ENCODE data around the gene PHYKPL.
"Not testable (repeated sequence)": the region's sequence is repeated elsewhere in the genome, so short reads cannot be mapped to it uniquely, and the experiment has no call there.

Gene PHYKPL

DNA sequence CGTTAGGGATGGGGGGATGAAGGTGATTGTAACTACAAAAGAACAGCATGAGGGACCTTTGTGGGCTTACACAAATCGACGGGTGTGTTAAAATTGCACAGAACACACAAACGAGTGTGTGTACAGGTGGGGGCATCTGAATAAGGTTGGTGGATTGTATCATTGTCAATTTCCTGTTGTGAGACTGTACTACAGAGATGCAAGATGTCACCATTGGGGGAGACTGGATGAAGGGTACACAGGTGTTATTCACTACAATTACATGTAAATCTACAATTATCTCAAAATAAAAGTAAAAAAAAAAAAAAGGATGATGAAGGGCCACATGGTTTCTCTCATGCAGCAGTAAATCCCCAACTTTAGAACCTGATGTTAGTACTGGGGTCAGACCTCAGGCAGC is 31.4 kb upstream of the PHYKPL start:
- no peak for DNase-seq (ENCODE audit: low read depth in 3 of 3)

GRCh38 chr5:178261666-178262600 is 29.3 kb upstream of the PHYKPL start:
- DNase-seq (ENCODE audit: low read depth in 3 of 3): no peak

- DNase-seq (ENCODE audit: low read depth in 3 of 3): no peak
Measured at GRCh38 chr5:178259623-178260536, 27.3 kb upstream of the PHYKPL start.

- DNase-seq (ENCODE audit: low read depth in 3 of 3): no peak
Measured at GRCh38 chr5:178257650-178258049, 25.0 kb upstream of the PHYKPL start.

DNA sequence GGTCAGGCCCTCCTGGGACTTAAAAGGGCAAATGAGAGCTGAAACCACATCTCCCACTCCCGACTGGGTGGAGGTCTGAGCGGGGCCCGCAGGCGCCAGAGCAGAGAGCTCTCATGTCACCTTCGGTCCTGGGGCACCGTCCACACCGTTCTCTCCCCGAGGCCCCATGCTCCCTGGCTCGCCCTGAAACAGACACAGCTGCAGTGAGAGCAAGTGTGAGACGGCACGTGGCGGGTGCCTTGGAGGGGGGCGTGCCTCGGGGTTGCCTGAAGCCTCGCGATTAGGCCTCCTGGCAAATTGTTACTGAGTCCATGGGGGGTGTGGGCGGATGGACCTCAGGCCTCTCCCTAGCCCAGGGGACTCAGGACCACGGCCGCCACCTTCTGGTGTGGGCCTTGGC is 24.1 kb upstream of the PHYKPL start:
- no peak for DNase-seq (ENCODE audit: low read depth in 3 of 3)

DNA sequence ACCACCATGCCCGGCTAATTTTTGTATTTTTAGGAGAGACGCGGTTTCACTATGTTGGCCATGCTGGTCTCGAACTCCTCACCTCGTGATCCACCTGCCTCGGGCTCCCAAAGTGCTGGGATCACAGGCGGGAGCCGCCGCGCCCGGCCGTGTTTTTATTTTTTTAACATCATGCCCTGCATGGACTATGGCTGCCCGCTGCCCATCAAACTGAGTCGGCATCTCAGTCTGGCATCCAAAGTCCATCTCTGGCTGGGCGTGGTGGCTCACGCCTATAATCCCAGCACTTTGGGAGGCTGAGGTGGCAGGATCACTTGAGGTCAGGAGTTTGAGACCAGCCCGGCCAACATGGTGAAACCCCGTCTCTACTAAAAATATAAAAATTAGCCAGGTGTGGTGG is 21.0 kb upstream of the PHYKPL start:
- not testable (repeated sequence) for DNase-seq (ENCODE audit: low read depth in 3 of 3)

DNA sequence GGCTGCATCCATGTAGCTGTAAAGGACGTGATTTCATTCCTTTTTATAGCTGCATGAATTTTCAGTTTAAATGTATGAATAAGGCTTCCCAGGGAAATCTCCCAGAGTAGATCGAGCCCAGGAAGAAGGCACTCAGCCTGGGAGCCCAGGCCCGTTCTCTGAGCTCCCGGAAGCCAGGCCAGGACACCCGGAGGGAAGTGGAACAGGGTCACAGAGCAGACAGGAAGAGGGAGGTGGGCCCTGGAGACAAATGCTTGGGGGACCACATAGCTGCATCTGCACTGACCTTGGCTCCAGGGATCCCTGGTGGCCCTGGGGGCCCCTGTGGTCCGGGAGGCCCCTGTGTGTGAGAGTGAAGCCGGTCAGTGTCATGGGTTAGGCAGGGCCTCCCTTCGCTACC is 19.7 kb upstream of the PHYKPL start:
- no peak for DNase-seq (ENCODE audit: low read depth in 3 of 3)

- no peak for DNase-seq (ENCODE audit: low read depth in 3 of 3)
Measured at GRCh38 chr5:178250263-178250662, 17.7 kb upstream of the PHYKPL start.

DNA sequence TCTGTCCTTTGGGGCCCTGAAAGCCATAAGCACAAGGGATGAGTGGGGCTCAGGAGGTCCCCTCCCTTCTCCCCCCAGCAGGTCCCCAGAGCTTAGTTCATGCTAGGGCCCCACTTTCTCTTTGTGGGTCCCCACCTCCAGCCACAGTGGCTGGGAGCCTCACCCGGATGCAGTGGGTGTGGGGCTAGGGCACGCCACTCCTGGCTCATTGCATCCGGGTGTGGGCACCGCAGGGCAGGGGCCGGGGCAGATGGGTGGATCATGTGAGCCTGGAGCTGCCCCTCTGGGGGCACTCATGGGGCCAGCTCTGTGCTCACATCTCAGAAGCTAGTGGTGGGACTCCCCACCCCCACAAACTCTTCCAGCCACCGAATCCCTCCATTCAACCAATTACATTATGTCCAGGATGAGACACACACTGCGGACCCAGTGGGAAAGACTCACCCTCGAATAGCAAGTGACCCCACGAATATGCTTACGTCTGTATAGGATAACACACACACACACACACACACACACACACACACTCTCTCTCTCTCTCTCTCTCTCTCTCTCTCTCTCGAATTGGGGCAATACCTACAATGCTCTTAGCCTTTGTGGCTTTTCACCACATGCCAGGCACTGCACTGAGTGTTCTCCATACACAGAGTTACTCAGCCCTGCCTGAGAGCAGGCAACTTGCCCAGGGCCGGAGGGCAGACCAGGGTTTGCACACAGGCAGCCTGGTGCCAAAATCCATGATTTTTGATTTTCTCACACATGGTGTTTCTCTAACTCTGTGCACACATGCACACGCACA is 16.8 kb upstream of the PHYKPL start:
- no peak for DNase-seq (ENCODE audit: low read depth in 3 of 3)

DNA sequence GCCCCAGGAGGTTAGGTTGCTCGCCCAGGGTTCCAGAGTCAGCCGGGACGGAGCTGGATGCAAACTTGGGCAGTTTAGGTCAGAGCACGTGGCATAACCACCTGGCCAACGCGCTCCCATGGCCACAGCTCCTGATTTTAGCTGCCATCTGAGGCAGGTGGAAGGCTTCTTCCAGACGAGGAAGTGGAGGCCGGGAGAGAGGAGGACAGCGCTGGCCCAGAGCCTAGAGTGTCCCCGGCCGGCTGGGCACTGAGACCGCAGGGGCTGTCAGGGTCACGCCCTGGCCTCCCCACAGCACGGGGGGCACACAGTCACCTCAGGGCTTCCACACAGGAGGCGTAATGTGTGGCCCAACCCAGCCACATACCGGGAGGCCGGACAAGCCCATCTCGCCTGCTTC is 16.1 kb upstream of the PHYKPL start:
- no peak for DNase-seq (ENCODE audit: low read depth in 3 of 3)

- no peak for DNase-seq (ENCODE audit: low read depth in 3 of 3)
Measured at GRCh38 chr5:178247481-178248456, 15.2 kb upstream of the PHYKPL start.

DNA sequence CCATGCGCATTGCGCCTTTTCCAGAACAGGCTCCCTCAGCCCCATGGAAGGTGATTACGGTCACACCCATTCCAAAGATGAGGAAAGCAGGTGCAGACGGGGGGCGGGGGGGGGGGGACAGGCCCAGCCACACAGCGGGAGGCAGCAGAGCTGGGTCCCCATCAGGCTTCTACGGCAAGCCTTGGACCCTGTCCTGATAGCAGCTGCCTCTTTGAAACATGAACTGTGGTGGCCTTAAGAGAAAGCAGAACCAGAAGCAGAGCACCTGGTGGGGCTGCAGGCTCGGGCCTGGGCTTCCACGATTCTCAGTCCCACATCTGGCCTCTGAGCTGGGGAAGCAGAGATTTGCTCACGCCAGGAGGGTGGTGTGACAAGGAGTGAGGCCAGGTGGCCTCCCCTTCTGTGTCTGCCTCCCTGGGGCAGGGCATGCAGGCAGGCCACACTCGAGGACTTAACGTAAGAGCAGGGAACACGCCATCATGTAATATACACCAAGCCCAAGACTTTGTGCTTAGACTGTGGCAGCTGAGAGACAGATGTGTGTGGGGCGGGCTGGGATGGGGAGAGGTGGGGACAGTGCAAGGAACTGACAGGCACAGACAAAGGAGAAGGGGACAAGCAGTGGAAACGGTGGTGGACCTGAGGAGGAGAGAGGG is 14.2 kb upstream of the PHYKPL start:
- DNase-seq (ENCODE audit: low read depth in 3 of 3): no peak

- no peak for DNase-seq (ENCODE audit: low read depth in 3 of 3)
Measured at GRCh38 chr5:178245389-178245788, 12.8 kb upstream of the PHYKPL start.

DNA sequence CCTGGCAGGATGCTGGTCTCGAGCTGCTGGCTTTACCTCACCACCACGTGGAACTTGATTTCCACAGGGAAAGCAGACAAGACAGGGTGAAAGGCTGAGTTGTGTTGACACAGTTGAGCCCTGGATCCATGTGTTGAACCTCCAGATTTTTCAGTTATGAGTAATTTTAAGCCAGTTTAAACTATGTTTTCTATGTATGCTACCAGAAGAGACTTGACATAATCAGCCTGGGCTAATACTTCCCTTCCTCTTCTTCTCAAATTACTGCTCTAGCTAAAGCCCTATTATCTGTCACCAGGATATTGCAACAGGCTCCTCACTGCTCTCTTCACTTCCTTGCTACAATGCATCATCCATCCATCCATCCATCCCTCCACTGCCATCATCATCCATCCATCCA is 12.0 kb upstream of the PHYKPL start:
- no peak for DNase-seq (ENCODE audit: low read depth in 3 of 3)

- no peak for DNase-seq (ENCODE audit: low read depth in 3 of 3)
Measured at GRCh38 chr5:178242416-178242815, 9.8 kb upstream of the PHYKPL start.

GRCh38 chr5:178241688-178242231 is 9.2 kb upstream of the PHYKPL start:
- DNase-seq (ENCODE audit: low read depth in 3 of 3): no peak

GRCh38 chr5:178241231-178241663 is 8.6 kb upstream of the PHYKPL start:
- no peak for DNase-seq (ENCODE audit: low read depth in 3 of 3)

DNA sequence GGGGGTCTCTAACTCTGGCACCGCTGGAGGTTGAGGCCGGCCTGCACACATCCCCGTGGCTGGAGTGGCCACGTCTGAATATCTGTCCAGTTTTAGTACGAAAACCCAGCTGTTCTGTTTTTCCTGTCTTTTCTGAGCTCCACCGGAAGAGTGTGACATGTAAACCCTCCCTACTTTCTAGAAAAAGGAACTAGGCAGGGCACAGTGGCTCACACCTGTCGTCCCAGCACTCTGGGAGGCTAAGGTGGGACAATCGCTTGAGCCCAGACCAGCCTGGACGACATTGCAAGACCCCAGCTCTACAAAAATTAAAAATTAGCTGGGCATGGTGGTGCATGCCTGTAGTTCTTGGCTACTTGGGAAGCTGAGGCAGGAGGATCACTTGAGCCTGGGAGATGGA is 8.2 kb upstream of the PHYKPL start:
- DNase-seq (ENCODE audit: low read depth in 3 of 3): no peak

- no peak for DNase-seq (ENCODE audit: low read depth in 3 of 3)
Measured at GRCh38 chr5:178240341-178240741, 7.7 kb upstream of the PHYKPL start.
